ENCODE results near the gene ACAD10.
"Not testable (repeated sequence)": the region's sequence is repeated elsewhere in the genome, so short reads cannot be mapped to it uniquely, and the experiment has no call there.

ACAD10 gene

DNA sequence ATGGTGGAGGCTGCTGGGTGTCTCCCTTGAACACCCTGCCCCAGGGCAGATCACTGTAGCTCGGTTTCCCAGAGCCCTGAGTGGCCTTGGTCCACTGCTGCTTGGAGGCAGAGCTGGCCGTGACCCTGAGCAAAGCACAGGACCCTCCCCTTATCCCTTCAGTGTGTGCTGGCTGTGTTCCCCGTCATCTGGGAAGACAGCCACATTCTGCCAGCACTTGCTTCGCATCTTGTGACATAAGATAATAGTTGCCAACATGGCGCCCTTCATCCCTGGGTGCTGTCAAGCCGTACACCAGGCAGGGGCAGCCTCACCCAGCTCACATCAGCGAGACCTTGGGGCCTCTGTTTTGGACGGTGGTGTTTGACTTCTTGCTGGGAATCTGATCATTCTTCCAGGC lies 68.8 kb downstream of the ACAD10 start:
- no peak for DNase-seq

GRCh38 chr12:111756196-111756595 lies 70.3 kb downstream of the ACAD10 start:
- DNase-seq = no peak

- no peak for DNase-seq
These were observed 70.8 kb downstream of the ACAD10 start for GRCh38 chr12:111756681-111757080.

GRCh38 chr12:111757361-111758119 lies 71.7 kb downstream of the ACAD10 start:
- DNase-seq = peak in 1 of 2 donors; percentile 31

DNA sequence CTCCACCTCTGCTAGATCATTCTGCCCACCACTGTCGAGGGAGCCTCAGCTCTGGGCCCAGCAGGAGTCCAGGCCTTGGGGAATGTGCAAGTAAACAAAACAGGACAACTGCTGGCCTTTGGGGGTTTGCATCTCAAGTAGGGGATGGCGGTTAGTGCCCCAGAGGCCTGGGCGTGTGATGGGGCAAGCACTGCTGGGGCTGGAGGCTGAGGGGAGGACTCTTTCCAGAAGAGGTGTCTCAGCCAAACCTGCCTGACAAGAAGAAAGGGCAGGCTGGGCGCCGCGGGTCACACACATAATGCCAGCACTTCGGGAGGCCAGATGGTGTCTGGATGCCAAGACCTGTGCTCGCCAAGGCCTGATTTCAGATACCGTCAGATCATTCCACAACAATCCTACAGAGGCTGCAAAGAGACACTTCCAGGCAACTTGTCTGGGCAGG lies 72.3 kb downstream of the ACAD10 start:
- DNase-seq = no peak

DNA sequence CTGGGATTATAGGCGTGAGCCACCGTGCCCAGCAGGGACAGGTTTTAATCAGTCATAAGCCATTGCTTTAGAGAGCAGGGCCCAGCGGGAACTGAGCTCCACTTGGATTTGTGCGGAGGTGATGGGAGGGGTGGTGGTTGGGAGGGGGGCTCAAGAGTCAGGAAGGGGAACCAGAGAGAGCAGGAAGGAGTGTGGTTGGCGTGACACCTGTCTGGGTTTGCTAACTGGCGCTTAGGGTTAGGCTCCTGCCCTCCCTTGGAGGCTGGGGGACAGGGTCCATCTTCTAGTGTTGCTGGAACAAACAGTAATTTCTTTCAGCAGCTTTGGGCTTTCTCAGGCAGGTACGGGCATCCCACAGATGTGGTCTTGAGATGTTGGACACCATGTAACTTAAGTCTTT lies 73.4 kb downstream of the ACAD10 start:
- DNase-seq = no peak

GRCh38 chr12:111759991-111760390 lies 74.1 kb downstream of the ACAD10 start:
- no peak for DNase-seq

DNA sequence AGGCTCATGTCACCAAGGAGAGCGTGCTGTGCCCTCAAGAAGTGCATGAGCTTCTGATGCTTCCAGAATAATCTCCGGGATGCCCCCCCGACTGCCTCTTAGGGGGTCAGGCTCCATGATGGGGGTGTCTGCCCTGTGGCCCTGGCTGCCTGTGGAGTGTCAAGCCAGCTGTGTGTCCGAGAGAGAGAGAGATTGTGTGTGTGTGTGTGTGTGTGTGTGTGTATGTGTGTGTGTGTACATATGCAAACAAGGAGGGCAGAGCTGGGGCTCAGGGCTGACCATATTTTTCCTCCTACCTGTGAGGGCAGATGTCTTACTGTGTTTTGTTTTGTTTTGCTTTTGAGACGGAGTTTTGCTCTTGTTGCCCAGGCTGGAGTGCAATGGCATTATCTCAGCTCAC lies 75.2 kb downstream of the ACAD10 start:
- no peak for DNase-seq

DNA sequence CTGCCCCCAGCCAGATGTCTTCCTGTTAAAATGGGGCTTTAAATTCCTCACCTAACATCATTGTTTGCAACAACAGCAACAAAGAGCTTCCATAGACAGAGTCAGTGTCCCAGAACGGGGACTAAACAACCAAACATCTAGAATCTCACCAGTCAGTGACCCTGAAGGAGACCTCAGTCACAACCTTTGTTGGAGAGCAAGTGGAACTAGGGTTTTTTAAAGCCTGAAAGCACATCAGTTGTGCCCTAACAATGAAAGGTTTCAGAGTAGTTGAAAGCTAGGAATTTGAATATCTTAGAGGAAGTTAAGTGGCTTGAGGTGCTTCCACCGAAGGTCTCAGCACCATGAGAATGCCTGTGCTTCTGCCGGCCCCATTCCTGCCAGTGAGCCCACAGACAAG lies 75.9 kb downstream of the ACAD10 start:
- no peak for DNase-seq

DNA sequence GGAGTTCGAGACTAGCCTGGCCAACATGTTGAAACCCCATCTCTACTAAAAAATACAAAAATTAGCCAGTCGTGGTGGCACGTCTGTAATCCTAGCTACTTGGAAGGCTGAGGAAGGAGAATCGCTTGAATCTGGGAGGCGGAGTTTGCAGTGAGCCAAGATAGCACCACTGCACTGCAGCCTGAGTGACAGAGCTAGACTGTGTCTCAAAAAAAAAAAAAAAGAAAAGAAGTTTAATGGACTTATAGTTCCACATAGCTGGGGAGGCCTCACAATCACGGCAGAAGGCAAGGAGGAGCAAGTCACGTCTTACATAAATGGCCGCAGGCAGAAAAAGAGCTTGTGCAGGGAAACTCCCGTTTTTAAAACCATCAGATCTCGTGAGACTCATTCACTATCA lies 77.7 kb downstream of the ACAD10 start:
- DNase-seq = not testable (repeated sequence)

DNA sequence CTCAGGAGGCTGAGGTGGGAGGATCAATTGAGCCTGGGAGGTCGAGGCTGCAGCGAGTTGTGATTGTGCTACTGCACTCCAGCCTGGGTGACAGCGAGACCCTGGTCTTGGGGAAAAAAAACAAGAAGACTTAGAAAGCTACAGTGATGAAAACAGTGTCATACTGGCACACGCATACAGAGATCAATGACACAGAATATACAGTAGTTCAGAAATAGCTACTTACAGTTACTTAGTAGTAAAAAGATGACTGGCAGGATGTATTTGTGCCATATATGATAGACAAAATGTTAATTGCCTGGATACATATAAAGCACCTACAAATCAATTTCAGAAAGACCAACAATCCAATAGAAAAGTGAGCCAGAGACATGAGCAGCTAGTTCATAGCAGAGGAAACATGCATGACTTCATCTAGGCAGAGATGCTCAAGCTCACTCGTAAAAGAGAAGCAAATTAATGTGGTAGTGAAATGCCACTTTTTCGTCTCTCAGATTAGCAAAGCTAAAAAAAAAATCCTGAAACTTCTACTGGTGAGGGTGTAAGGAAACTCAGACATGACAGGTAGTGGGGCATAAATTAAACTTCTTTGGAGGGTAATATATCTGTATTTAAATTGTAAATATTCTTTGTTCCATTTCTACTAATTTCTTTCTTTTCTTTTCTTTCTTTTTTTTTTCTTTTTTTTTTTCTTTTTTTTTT lies 78.4 kb downstream of the ACAD10 start:
- DNase-seq = no peak

- peak in 1 of 2 donors; percentile 42 for DNase-seq
These were observed 80.9 kb downstream of the ACAD10 start, which contains the start of gene ALDH2 for GRCh38 chr12:111766608-111767361. Gene ALDH2, plus strand, starts transcription at chr12:111766933. Its CDS starts 50 bp downstream, at chr12:111766983.

- no peak for DNase-seq
These were observed 81.7 kb downstream of the ACAD10 start for GRCh38 chr12:111767362-111768158.

DNA sequence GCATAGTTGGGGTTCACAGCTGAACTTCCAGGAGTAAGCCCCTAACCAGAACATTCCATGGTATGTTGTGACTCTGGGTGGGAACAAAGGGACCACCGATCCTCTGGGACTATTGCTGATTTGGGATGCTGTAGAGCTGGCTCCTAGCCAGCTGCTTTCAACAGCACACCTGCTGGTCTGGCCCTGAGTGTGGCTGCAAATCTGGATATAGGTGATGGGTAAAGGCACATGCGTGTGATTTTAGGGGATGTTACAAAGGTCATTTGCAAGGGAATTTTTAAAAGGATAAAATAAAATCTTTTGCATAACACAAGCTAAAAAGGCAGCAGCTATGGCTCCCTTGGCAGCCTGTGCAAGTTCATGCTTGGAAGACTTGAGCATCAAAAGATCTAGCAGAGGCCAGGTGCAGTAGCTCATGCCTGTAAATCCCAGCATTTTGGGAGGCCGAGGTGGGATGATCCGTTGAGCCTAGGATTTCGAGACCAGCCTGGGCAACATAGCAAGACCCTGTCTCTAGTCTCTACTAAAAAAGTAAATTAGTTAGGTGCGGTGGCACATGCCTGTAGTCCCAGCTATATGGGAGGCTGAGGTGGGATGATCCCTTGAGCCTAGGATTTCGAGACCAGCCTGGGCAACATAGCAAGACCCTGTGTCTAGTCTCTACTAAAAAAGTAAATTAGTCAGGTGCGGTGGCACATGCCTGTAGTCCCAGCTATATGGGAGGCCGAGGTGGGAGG lies 82.5 kb downstream of the ACAD10 start:
- no peak for DNase-seq

- DNase-seq = no peak
These were observed 83.7 kb downstream of the ACAD10 start for GRCh38 chr12:111769599-111769998.

DNA sequence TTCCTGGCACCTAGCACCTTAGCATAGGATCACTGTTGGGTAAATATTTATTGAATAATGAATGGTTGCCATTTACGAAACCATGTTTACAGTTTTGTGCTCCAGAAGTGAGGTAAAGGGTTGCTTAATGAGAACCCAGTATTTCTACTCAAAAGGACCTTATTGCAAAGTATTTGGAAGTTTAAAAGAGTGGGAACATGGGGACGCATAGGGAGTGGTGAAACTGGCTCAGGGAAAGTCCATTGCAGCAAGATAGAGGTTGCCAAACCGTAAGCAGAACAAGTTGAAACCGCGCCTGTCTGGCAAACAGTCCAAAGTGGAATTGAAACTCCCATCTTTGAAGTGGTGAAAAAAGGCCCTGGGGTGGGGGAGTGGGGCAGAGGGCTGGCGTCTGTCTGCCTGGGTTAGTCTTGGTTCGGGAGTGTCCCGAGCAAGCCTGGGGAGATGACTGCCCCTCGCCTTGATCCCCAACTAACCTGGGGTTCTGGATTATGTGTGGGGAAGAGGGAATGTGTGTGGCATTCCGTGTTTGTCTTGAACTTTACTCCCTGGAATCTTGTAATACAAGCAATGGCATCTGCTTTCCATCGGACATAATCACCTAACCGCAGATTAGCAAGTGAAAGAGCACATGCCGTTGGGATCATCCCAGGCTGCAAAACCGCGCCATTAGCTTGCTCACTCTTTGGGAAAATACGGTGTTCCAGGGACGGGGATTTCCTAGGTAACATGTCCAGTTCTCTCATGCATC lies 88.1 kb downstream of the ACAD10 start:
- peak; percentile 15 to 64 for DNase-seq

GRCh38 chr12:111775205-111776193 lies 89.6 kb downstream of the ACAD10 start:
- peak; percentile 23 to 83 for DNase-seq

- no peak for DNase-seq
These were observed 91.0 kb downstream of the ACAD10 start for GRCh38 chr12:111776836-111777344.

- peak in 1 of 2 donors; percentile 53 for DNase-seq
These were observed 91.6 kb downstream of the ACAD10 start for GRCh38 chr12:111777345-111778045.

Measured in CD4-positive, alpha-beta T cell treated with Interleukin-1 beta for 1 hour (primary cell).